RWPE2 (cell line): ENCODE measurements around the gene MICA.
"Not testable (repeated sequence)": the region's sequence is repeated elsewhere in the genome, so short reads cannot be mapped to it uniquely, and the experiment has no call there.

Experiments
- ATAC-seq: fragments of 200-7000 bp; cut with Tn5 transposase; 3 replicates; pipeline ENCODE4 v1.9.1; 2021; ENCODE audit warnings: low read depth
- DNase-seq: peaks from one replicate; pipeline ENCODE4 v3.0.0-alpha.2; 2020; ENCODE audit warnings: low spot score
- H3K27ac ChIP-seq: fragments of 450-650 bp; 2 replicates; pipeline ENCODE4 v1.5.1; 2017; ENCODE audit warnings: mild to moderate bottlenecking; ENCODE audit not compliant: poor library complexity, severe bottlenecking
- H3K27me3 ChIP-seq: fragments of 250-450 bp; sonication (Bioruptor Pico); 2 replicates; pipeline ENCODE4 v1.5.1; 2021; ENCODE audit warnings: mild to moderate bottlenecking, moderate library complexity; ENCODE audit not compliant: insufficient read depth, poor library complexity, severe bottlenecking
- H3K36me3 ChIP-seq: fragments of 250-450 bp; sonication (Bioruptor Pico); 2 replicates; pipeline ENCODE4 v1.5.1; 2020; ENCODE audit warnings: low read depth, mild to moderate bottlenecking, moderate library complexity
- H3K4me1 ChIP-seq: fragments of 250-450 bp; sonication (Bioruptor Pico); 2 replicates; pipeline ENCODE4 v1.5.1; 2021; ENCODE audit warnings: mild to moderate bottlenecking, moderate library complexity; ENCODE audit not compliant: insufficient read depth, poor library complexity, severe bottlenecking
- H3K4me3 ChIP-seq: fragments of 250-450 bp; sonication (Bioruptor Pico); 2 replicates; pipeline ENCODE4 v1.5.1; 2021; ENCODE audit warnings: mild to moderate bottlenecking, moderate library complexity; ENCODE audit not compliant: severe bottlenecking
- H3K9me3 ChIP-seq: fragments of 250-450 bp; sonication (Bioruptor Pico); 2 replicates; pipeline ENCODE4 v1.5.1; 2021; ENCODE audit warnings: mild to moderate bottlenecking, moderate library complexity; ENCODE audit not compliant: severe bottlenecking
- CTCF ChIP-seq: fragments of 450-650 bp; IDR thresholded peaks from one replicate; pipeline ENCODE4 v1.5.1; 2017; ENCODE audit warnings: mild to moderate bottlenecking, moderate library complexity; ENCODE audit not compliant: poor library complexity, severe bottlenecking

MICA gene

GRCh38 chr6:31422587-31422986 is 19.2 kb downstream of the MICA start:
- ATAC-seq (no peak), DNase-seq (no peak)
- Histone ChIP-seq H3K9me3 (no peaks in the 10 kb centered on the region), H3K4me3 (no peak overlapping the region), H3K27ac (no peak overlapping the region), H3K27me3 (no peaks in the 10 kb centered on the region), H3K4me1 (no peaks in the 10 kb centered on the region), H3K36me3 (no peaks in the 10 kb centered on the region)
- TF ChIP-seq CTCF, result no peak

- TF ChIP-seq CTCF, result no peak
- no peaks in the 10 kb centered on the region for H3K4me1 ChIP-seq
- no peaks in the 10 kb centered on the region for H3K36me3 ChIP-seq
- no peaks in the 10 kb centered on the region for H3K9me3 ChIP-seq
- H3K27me3 ChIP-seq, result no peaks in the 10 kb centered on the region
- ATAC-seq (no peak), DNase-seq (no peak)
- H3K4me3 ChIP-seq, result no peak overlapping the region
- H3K27ac ChIP-seq, result no peak overlapping the region
Measured at GRCh38 chr6:31423550-31423949, 20.2 kb downstream of the MICA start.

GRCh38 chr6:31426395-31427354 is 23.3 kb downstream of the MICA start:
- no peaks in the 10 kb centered on the region for H3K9me3 ChIP-seq
- no peak overlapping the region for H3K4me3 ChIP-seq
- H3K4me1 ChIP-seq, result no peaks in the 10 kb centered on the region
- ATAC-seq, result no peak
- TF ChIP-seq CTCF, result no peak
- no peaks in the 10 kb centered on the region for H3K36me3 ChIP-seq
- no peak overlapping the region for H3K27ac ChIP-seq
- H3K27me3 ChIP-seq, result no peaks in the 10 kb centered on the region
- DNase-seq, result no peak

GRCh38 chr6:31430449-31430848 is 27.1 kb downstream of the MICA start:
- H3K27ac ChIP-seq, result no peak overlapping the region
- no peak for DNase-seq
- H3K36me3 ChIP-seq, result no peaks in the 10 kb centered on the region
- ATAC-seq, result no peak
- H3K9me3 ChIP-seq, result no peaks in the 10 kb centered on the region
- H3K27me3 ChIP-seq, result no peaks in the 10 kb centered on the region
- H3K4me3 ChIP-seq, result no peak overlapping the region
- H3K4me1 ChIP-seq, result no peaks in the 10 kb centered on the region
- no peak for TF ChIP-seq CTCF

DNA sequence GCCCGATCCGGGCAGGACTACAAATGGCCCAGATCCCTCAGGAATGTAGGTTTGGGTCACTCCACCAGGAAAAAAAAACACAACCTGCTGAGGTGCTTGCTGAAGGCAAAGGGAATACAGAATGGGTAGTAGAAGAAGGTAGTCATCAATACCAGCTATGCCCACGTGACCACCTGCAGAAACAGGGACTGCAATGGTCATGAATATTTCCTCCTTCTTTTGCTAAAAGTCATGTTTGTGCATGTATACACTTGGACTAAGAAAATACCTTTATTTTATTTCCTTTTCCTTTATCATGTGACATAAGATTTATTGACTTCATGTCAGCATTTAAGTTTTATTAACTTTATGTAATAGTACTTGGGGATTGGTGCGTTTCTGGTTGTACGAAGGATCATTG is 31.7 kb downstream of the MICA start:
- not testable (repeated sequence) for H3K36me3 ChIP-seq, DNase-seq, ATAC-seq, H3K4me1 ChIP-seq, H3K27ac ChIP-seq, H3K9me3 ChIP-seq, H3K27me3 ChIP-seq, H3K4me3 ChIP-seq
